HCT116 (cell line): ENCODE measurements around the gene SLC31A1.

Experiments used
- CBX3 ChIP-seq: IDR thresholded peaks from 2 replicates; pipeline ENCODE4 v1.6.1; 2012; ENCODE audit warnings: low read depth
- CTCF ChIP-seq, 3 experiments: fragments of 200-600 bp in 1 of 3; sonication (generic) in 1 of 3; IDR thresholded peaks in 2 of 3; conservative IDR thresholded peaks in 1 of 3; 2 replicates each; pipeline ENCODE4 v1.5.1; 2012 to 2017; ENCODE audit warnings: low read depth in 2 of 3, low read length in 2 of 3, antibody characterized with exemption in 1 of 3, borderline replicate concordance in 1 of 3, control low read depth in 1 of 3, mild to moderate bottlenecking in 1 of 3, mixed read lengths in 1 of 3, mixed run types in 1 of 3, moderate library complexity in 1 of 3; ENCODE audit not compliant: insufficient read depth in 1 of 3
- EZH2 ChIP-seq: fragments of 200-600 bp; sonication (generic); IDR thresholded peaks from 2 replicates; pipeline ENCODE4 v1.6.1; 2017; ENCODE audit warnings: antibody characterized with exemption, mixed run types
- EZH2phosphoT487 ChIP-seq: fragments of 200-600 bp; IDR thresholded peaks from 2 replicates; pipeline ENCODE4 v1.6.1; 2018; ENCODE audit warnings: antibody characterized with exemption, borderline replicate concordance
- JUND ChIP-seq: IDR thresholded peaks from 2 replicates; pipeline ENCODE4 v1.6.1; 2012
- POLR2A ChIP-seq: IDR thresholded peaks from 2 replicates; pipeline ENCODE4 v1.7.0; 2011; ENCODE audit warnings: borderline replicate concordance; ENCODE audit not compliant: insufficient read depth, insufficient read length; ENCODE audit errors: extremely low read depth
- POLR2AphosphoS5 ChIP-seq: IDR thresholded peaks from 2 replicates; pipeline ENCODE4 v1.6.1; 2011; ENCODE audit warnings: mild to moderate bottlenecking, low read depth, low read length, moderate library complexity
- RAD21 ChIP-seq: IDR thresholded peaks from 2 replicates; pipeline ENCODE4 v1.6.1; 2012; ENCODE audit warnings: low read depth, mild to moderate bottlenecking
- REST ChIP-seq: IDR thresholded peaks from 2 replicates; pipeline ENCODE4 v1.6.1; 2012; ENCODE audit warnings: low read depth
- SIN3A ChIP-seq: IDR thresholded peaks from 2 replicates; pipeline ENCODE4 v1.6.1; 2012; ENCODE audit warnings: low read depth

- no peak for TF ChIP-seq CTCF (IDR thresholded peaks at IDR 0.05 in 2 of 3, conservative IDR thresholded peaks at IDR 0.05 in 1 of 3; ENCODE audit: borderline replicate concordance in 1 of 3, insufficient read depth in 1 of 3, low read depth in 2 of 3, low read length in 2 of 3)
- TF ChIP-seq EZH2phosphoT487: no peak
- no peak for TF ChIP-seq POLR2A
- no peak for TF ChIP-seq JUND
- TF ChIP-seq POLR2AphosphoS5: no peak
- TF ChIP-seq REST: no peak
- no peak for TF ChIP-seq RAD21
- TF ChIP-seq CBX3: no peak
- TF ChIP-seq EZH2: no peak
- TF ChIP-seq SIN3A: no peak
Measured at GRCh38 chr9:113220467-113221002, 809 bp upstream of the SLC31A1 start.
